Sigmoid colon (tissue), 4 donors: Measurements from ENCODE around the gene CTH.

Experiments
- CTCF ChIP-seq, 4 experiments: fragments of 450-650 bp in 3 of 4; fragments of 200-600 bp in 1 of 4; IDR thresholded peaks; one replicate each; pipeline ENCODE4 v1.5.1; 2016 to 2019; ENCODE audit warnings: antibody characterized with exemption in 4 of 4, mild to moderate bottlenecking in 3 of 4, moderate library complexity in 2 of 4
- EP300 ChIP-seq, 4 donors: sonication (generic); formaldehyde crosslinking; IDR thresholded peaks; one replicate each; pipeline ENCODE4 v1.6.1; 2017; ENCODE audit warnings: antibody characterized with exemption in 4 of 4
- POLR2A ChIP-seq, 2 donors: fragments of 450-650 bp; IDR thresholded peaks; one replicate each; pipeline ENCODE4 v1.6.1; 2016; ENCODE audit warnings: antibody characterized with exemption in 2 of 2, mild to moderate bottlenecking in 2 of 2, moderate library complexity in 2 of 2
- POLR2AphosphoS5 ChIP-seq, 4 donors: sonication (generic); formaldehyde crosslinking; IDR thresholded peaks; one replicate each; pipeline ENCODE4 v1.6.1; 2017; ENCODE audit warnings: antibody characterized with exemption in 4 of 4

GRCh38 chr1:70441392-70442035, 30.4 kb downstream of the CTH start:
- no peak for TF ChIP-seq CTCF (IDR thresholded peaks at IDR 0.05)
- TF ChIP-seq POLR2A (IDR thresholded peaks at IDR 0.05) = no peak
- TF ChIP-seq POLR2AphosphoS5 (IDR thresholded peaks at IDR 0.05) = no peak
- TF ChIP-seq EP300 (IDR thresholded peaks at IDR 0.05) = no peak
